Hematopoietic multipotent progenitor cell treated with erythropoietin and hydrocortisone succinate and interleukin-3 and kit ligand, for 8 days (in vitro differentiated cells): Measurements from ENCODE around the gene TNFAIP6.

Experiments used
- DNase-seq: peaks from one replicate; pipeline ENCODE4 v3.0.0-alpha.2; 2015

The TNFAIP6 gene

GRCh38 chr2:151423760-151424159 is 66.4 kb downstream of the TNFAIP6 start:
- no peak for DNase-seq
